ENCODE results near the gene RPTOR.

DNA sequence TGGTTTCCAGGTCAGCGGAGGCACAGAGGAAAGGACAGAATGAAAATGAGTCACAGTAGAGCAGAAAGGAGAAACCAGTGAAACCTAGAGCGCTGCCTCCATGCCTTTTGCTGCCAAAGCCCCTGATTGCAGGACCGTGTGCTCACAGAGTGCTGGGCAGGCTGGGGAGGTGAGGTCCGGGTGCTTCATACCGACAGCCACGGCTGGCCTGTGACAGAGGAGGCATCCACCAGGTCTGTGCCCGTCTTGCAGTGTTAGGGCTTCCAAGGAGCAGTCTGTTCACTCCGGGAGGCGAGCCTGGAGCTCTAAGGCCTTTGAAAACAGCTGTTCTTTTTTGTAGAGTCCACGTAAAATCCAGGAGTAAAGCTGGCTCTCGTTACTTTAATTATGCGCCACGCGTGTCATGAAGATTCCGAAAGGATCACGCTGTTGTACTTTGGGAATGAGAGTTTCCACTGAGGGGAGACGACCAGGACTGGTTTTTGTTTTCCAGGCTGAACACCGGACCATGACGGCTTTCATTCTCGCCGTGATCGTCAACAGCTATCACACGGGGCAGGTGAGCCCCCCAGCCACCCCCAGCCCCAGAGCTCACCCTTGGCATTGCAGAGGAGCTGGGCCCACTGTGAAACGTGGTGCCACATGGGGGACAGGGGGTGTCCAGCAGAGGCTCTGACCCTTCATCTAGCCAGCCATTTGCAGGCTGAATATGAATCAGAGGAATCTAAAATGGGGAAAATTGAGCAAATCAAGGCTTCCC is 338.5 kb downstream of the RPTOR start:
- TF ChIP-seq, protein P1, sequence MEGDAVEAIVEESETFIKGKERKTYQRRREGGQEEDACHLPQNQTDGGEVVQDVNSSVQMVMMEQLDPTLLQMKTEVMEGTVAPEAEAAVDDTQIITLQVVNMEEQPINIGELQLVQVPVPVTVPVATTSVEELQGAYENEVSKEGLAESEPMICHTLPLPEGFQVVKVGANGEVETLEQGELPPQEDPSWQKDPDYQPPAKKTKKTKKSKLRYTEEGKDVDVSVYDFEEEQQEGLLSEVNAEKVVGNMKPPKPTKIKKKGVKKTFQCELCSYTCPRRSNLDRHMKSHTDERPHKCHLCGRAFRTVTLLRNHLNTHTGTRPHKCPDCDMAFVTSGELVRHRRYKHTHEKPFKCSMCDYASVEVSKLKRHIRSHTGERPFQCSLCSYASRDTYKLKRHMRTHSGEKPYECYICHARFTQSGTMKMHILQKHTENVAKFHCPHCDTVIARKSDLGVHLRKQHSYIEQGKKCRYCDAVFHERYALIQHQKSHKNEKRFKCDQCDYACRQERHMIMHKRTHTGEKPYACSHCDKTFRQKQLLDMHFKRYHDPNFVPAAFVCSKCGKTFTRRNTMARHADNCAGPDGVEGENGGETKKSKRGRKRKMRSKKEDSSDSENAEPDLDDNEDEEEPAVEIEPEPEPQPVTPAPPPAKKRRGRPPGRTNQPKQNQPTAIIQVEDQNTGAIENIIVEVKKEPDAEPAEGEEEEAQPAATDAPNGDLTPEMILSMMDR (conservative IDR thresholded peaks at IDR 0.05; ENCODE audit: low read depth, low read length) = no peak
- TF ChIP-seq EZH2phosphoT487 (IDR thresholded peaks at IDR 0.05; ENCODE audit: borderline replicate concordance, low read length) = no peak
